GM21381 (cell line): ENCODE measurements around the gene PRR11.
"Not testable (repeated sequence)": the region's sequence is repeated elsewhere in the genome, so short reads cannot be mapped to it uniquely, and the experiment has no call there.

ENCODE experiments used
- ATAC-seq: cut with Tn5 transposase; IDR thresholded peaks from one replicate; pipeline ENCODE4 v1.9.1; 2021; ENCODE audit warnings: mild to moderate bottlenecking, moderate library complexity; ENCODE audit not compliant: unreplicated experiment

PRR11 gene

GRCh38 chr17:59155439-59156177 is at the start of gene PRR11:
TSS of gene PRR11 (plus strand) at chr17:59155746. CDS start at chr17:59169753, 14,007 bp downstream.
- ATAC-seq = peak; percentile 91

GRCh38 chr17:59105852-59106462 is 49.6 kb upstream of the PRR11 start:
- peak; percentile 19 for ATAC-seq

- ATAC-seq = peak; percentile 94
Observed at GRCh38 chr17:59106463-59107305, 48.9 kb upstream of the PRR11 start, which contains the start of gene TRIM37. TSS of gene TRIM37 (minus strand) at chr17:59106880. CDS start at chr17:59106461, 419 bp downstream.

GRCh38 chr17:59107306-59107670 is 48.3 kb upstream of the PRR11 start:
- no peak for ATAC-seq

- ATAC-seq = no peak
Observed at GRCh38 chr17:59108400-59109102, 47.0 kb upstream of the PRR11 start.

- no peak for ATAC-seq
Observed at GRCh38 chr17:59110973-59111372, 44.6 kb upstream of the PRR11 start.

- no peak for ATAC-seq
Observed at GRCh38 chr17:59111539-59111938, 44.0 kb upstream of the PRR11 start.

GRCh38 chr17:59115474-59115873 is 40.1 kb upstream of the PRR11 start:
- no peak for ATAC-seq

- ATAC-seq = no peak
Observed at GRCh38 chr17:59121901-59122480, 33.6 kb upstream of the PRR11 start.

GRCh38 chr17:59124665-59125064 is 30.9 kb upstream of the PRR11 start:
- no peak for ATAC-seq

GRCh38 chr17:59126809-59127417 is 28.6 kb upstream of the PRR11 start:
- no peak for ATAC-seq

- no peak for ATAC-seq
Observed at GRCh38 chr17:59129814-59130213, 25.7 kb upstream of the PRR11 start.

GRCh38 chr17:59131131-59131530 is 24.4 kb upstream of the PRR11 start:
- ATAC-seq = no peak

- not testable (repeated sequence) for ATAC-seq
Observed at GRCh38 chr17:59138339-59138738, 17.2 kb upstream of the PRR11 start.

- no peak for ATAC-seq
Observed at GRCh38 chr17:59139939-59140338, 15.6 kb upstream of the PRR11 start.

GRCh38 chr17:59141860-59142259 is 13.7 kb upstream of the PRR11 start:
- no peak for ATAC-seq

- no peak for ATAC-seq
Observed at GRCh38 chr17:59145571-59146096, 9.9 kb upstream of the PRR11 start.

GRCh38 chr17:59149051-59149450 is 6.5 kb upstream of the PRR11 start:
- no peak for ATAC-seq

- ATAC-seq = no peak
Observed at GRCh38 chr17:59149841-59150511, 5.6 kb upstream of the PRR11 start.
